ENCODE results near the gene PTPN7.
"Not testable (repeated sequence)": the region's sequence is repeated elsewhere in the genome, so short reads cannot be mapped to it uniquely, and the experiment has no call there.

The PTPN7 gene

GRCh38 chr1:202127836-202128622 is 32.4 kb downstream of the PTPN7 start:
- no peak for DNase-seq

GRCh38 chr1:202127061-202127460 is 33.3 kb downstream of the PTPN7 start:
- DNase-seq = no peak

DNA sequence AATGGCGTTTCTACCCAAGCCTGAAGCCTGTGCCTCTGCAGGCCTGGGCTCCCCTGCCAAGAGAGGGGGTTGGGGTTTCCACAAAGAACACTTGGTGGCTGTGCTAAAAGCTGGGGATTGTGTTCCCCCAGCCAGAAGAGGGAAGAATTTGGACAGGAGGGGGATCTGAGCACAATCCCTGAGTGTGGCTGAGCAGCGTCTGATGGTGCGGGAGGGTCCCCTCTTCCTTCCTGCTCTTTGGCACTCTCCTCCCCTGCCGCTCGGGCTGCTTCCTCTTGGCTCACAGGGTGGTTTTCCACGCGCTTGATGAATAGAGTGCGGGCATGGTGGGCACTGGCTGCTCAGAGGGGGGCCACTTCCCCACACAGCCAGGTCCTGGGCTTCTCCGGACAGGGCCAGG is 34.0 kb downstream of the PTPN7 start:
- no peak for DNase-seq

DNA sequence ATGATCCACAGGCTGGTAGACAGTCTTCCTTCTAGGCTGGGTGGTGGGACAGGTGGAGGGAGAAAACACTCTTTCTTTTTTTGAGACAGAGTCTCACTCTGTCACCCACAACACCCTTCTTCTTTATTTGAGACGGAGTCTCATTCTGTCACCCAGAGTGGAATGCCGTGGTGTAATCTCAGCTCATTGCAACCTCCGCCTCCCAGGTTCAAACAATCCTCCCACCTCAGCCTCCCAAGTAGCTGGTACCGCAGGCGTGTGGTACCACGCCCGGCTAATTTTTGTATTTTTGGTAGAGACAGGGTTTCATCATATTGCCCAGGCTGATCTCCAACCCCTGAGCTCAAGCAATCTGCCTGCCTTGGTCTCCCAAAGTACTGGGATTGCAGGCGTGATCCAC is 34.8 kb downstream of the PTPN7 start:
- no peak for DNase-seq

- DNase-seq = no peak
Observed at GRCh38 chr1:202124142-202124541, 36.3 kb downstream of the PTPN7 start.

GRCh38 chr1:202123336-202123813 is 37.0 kb downstream of the PTPN7 start:
- no peak for DNase-seq

- no peak for DNase-seq
Observed at GRCh38 chr1:202122639-202123335, 37.6 kb downstream of the PTPN7 start, which contains the start of gene GPR37L1. Gene GPR37L1, plus strand, starts transcription at chr1:202122917. Its CDS starts 47 bp downstream, at chr1:202122964.

- DNase-seq = no peak
Observed at GRCh38 chr1:202121006-202121405, 39.4 kb downstream of the PTPN7 start.

GRCh38 chr1:202117898-202118371 is 42.5 kb downstream of the PTPN7 start:
- DNase-seq = no peak

GRCh38 chr1:202116287-202116686 is 44.1 kb downstream of the PTPN7 start:
- DNase-seq = no peak

DNA sequence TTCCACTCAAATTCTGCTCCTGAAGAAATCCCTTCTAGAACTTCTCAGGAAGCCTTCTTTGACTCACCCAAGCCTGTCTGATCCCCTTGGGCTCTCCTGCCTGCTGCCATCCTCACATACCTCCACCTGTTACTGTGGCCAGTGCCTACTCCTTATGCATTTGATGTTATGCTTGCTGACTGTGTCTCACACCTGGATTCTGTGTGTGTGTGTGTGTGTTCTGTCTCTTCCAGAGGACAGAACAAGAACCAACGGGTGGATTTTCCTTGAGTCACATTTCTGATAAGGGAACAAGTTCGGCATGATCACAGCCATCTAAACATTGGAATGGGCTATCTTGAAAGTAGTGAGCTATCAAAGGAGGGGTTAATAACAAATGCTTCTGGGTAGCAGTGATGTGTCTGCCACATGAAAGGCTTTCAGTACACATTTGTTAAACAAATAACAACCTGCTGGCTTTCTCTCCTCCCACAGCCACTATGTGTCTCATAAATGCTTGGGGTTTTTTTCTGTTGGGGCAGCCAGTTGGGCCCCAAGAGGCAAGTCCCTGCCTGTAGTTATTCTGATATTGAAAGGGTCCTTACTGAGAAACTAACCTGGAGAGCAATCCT is 46.6 kb downstream of the PTPN7 start:
- no peak for DNase-seq

DNA sequence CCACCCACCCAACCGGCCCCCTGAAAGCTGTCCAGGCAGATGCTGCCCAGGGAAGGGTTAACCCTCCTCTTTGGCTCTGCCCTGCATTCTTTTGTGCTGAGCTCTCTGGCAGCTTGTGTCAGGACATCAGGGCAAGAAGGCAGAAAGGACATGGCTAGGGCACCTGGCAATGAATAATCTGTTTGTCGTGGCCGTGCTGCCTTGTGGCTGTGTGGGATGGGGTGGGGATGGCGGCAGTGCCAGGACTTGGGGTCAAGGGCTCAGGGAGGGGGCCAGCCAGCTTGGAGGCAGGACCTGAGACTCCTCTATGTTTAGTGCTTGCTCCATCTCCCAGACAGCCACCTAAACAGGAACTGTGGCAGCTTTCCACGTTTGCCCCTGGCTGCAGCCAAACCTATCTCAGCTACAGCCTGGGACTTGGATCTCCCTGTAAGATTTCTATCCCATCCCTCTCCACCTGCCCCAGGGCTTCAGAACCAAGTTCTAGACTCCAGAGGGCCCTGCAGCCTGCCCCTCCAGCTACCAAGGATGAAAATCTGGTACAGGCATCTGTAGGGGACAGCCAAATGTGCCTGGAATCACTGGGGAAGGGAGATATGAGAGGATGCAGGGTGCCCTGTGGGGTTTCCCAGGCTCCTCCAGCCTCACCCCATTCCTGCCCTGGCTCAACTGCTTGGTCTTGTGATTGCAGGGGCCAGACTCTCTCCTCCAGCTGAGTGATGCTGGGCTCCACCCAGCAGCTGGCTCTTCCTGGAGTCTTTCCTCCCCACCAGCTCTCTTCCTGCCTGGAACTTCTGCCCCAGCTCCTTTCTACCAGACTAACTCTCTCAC is 47.3 kb downstream of the PTPN7 start:
- no peak for DNase-seq

DNA sequence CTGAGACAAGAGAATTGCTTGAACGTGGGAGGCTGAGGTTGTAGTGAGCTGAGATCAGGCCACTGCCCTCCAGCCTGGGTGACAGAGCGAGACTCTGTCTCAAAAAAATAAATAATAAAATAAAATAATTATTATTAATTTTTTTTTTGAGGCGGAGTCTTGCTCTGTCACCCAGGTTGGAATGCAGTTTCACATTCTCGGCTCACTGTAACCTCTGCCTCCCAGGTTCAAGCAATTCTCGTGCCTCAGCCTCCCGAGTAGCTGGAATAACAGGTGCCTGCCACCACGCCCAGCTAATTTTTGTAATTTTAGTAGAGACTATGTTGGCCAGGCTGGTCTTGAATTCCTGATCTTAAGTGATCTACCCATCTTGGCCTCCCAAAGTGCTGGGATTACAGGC is 48.8 kb downstream of the PTPN7 start:
- not testable (repeated sequence) for DNase-seq

DNA sequence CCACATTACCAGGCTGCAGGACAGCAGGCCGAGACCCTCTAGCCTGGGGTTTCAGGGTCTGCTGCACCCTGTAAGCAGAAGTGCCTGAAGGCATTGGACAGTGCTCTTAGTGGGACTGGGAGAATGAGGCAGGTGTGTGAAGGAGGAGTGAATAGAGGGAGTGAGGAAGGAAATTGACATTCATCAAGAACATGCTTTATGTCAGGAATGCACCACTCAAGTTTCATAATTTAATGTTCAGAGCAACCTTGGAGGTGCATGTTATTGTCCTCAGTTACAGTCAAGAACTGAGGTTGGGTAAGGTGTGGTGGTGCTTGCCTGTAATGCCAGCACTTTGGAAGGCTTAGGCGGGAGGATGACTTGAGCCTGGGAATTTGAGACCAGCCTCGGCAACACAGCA is 49.4 kb downstream of the PTPN7 start:
- no peak for DNase-seq

DNA sequence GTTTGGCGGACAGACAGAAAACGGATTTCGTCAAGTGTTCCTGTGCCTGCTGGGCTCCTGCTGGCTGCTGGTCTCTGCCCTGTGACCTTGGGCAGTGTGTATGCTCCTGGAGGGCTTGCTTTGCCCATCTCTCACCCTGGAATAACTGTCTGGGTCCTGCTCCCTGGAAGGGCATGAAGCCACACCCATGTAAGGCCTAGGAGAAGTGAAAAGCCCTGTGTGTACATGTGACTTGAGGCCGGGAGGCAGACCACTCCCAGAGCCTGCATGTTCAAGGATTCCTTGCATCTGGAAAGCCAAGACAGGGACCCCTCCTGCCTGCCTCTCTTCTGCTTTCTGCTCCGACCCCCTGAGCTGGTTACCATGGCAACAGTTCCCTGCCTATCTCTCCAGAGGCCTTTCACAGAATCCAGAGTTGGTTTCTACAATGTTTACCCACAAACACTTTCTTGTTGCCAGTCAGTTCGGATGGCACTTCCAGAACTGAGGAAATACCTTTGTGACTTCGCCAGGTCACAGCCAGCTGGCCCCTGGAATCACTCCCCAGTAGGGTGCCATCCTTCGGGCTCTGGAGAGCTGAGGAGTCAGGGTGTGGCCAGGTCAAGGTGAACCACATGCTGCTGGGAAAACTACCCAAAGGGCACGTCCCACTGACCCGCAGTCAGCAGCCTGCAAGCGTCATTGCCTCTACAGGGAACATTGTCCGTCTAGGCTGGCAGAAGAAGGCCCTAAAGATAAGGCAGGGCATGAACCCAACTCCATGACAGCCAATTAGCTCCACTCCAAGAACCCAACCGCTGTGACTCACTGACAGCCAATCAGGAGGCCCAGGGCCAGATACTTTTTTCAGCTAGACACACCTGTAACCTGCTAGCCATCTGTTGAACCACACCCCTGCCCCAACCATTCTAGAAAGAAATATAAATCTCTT is 52.3 kb downstream of the PTPN7 start:
- DNase-seq = no peak

- peak; percentile 18 for DNase-seq
Observed at GRCh38 chr1:202107321-202107761, 53.1 kb downstream of the PTPN7 start.

GRCh38 chr1:202106340-202107254 is 53.8 kb downstream of the PTPN7 start:
- DNase-seq = no peak

DNA sequence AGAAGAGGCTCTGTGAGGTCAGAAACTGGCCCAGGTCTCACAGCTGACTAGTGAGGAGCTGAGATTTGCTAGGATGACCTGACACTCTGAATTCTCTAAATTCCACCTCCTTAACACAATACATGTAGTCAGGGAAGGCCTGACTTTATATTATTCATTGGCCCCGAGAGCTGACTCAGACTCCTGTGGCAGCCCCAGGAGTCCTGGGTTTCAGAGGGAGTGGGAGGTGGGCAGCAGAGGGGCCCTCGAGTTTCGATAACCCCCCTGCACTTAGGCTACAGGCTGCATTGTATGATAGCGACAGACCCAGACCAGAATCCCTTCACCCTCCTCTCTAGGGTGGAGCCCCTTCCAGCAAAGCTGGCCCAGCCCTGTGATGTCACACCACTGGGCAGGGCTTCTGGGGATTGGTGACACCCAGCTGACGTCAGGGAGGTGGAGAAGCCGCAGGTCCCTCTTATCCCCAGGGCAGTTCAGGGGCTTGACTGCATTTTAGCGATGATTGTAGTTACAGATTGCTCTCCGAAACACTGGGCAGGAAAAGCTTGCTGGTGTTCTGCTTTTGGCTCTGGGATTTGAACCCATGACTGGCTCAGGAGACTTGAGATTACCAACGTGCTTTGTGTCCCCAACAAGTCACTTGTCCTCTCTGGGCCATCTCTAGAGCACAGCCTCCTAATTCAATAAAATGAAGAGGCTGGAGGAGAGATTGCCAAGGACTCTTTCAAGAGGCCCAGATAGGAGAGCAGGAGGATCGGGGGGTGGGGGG is 54.6 kb downstream of the PTPN7 start:
- DNase-seq = no peak

DNA sequence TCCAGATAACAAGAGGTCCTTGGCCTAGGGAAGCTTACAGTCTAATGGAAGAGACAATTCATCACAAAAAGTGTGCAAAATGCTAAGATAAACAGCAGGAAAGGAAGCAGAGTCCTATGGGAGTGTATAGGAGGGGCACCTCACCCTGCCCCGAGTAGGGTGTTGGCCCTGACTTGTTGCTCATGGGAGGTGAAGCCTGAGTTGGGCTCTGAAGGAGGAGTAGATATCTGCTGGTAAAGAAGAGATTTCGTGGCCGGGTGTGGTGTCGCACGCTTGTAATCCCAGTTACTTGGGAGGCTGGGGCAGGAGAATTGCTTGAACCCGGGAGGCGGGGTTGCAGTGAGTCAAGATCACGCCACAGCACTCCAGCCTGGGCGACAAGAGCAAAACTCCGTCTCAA is 56.3 kb downstream of the PTPN7 start:
- no peak for DNase-seq

DNA sequence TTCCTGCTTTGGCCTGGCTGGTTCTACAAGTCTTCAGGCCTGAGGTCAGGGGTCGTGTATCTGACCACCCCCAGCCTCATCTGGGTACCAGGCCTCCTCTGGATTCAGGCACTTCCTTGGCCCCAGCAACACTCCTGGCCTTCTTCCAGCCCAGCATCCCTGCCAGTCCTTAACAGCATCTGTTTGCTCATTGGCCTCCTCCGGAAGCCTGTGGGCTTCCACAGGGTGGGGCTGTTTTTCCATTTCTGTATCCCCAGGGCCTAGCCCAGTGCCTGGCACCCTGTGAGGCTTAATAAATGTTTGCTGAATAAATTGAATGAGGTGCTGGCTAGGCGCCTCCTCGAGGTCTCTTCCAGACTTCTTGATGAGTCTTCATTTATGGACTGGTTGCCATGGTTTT is 59.2 kb downstream of the PTPN7 start:
- DNase-seq = peak; percentile 36
